ENCODE measurements around the gene POLR2C. TPM values are rescaled to one million over a fixed set of nuclear protein-coding genes. Genes with fewer than 3 reads are reported as not detected.

Gene POLR2C
- total and polyA plus RNA-seq, 2 of the 13 experiments (the other 11 are each of a cell fraction or from before 2014, with no cell fraction given), result 104 to 216 TPM

GRCh38 chr16:57479976-57480753, 17.7 kb downstream of the POLR2C start (continued):
- peak; percentile 63; the same call in 1 of the 2 replicates for TF ChIP-seq RXRB (CRISPR knock-in tag; IDR thresholded peaks at IDR 0.05; ENCODE audit: borderline replicate concordance)
- TF ChIP-seq SMYD3 (CRISPR knock-in tag; IDR thresholded peaks at IDR 0.05), result peak; percentile 76
- TF ChIP-seq, protein P1, sequence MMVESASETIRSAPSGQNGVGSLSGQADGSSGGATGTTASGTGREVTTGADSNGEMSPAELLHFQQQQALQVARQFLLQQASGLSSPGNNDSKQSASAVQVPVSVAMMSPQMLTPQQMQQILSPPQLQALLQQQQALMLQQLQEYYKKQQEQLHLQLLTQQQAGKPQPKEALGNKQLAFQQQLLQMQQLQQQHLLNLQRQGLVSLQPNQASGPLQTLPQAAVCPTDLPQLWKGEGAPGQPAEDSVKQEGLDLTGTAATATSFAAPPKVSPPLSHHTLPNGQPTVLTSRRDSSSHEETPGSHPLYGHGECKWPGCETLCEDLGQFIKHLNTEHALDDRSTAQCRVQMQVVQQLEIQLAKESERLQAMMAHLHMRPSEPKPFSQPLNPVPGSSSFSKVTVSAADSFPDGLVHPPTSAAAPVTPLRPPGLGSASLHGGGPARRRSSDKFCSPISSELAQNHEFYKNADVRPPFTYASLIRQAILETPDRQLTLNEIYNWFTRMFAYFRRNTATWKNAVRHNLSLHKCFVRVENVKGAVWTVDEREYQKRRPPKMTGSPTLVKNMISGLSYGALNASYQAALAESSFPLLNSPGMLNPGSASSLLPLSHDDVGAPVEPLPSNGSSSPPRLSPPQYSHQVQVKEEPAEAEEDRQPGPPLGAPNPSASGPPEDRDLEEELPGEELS (CRISPR knock-in tag; IDR thresholded peaks at IDR 0.05), result peak; percentile 10; the same call in 1 of the 2 replicates
- TF ChIP-seq AKNA (CRISPR knock-in tag; IDR thresholded peaks at IDR 0.05; ENCODE audit: borderline replicate concordance), result no peak; the same call in 1 of the 2 replicates
- no peak for TF ChIP-seq SNRNP70 (IDR thresholded peaks at IDR 0.05; ENCODE audit: low read depth, low read length)
- TF ChIP-seq ZNF274 (CRISPR knock-in tag; IDR thresholded peaks at IDR 0.05), result 0 out of 2 replicates have a peak, but pooled peaks have one; percentile 15
- TF ChIP-seq HNF4G (IDR thresholded peaks at IDR 0.05; ENCODE audit: borderline replicate concordance, low read depth, low read length), result peak; percentile 96
- TF ChIP-seq HNF4G (CRISPR knock-in tag; IDR thresholded peaks at IDR 0.05; ENCODE audit: borderline replicate concordance, low read depth), result peak; percentile 89; the same call in 1 of the 2 replicates
- no peak for TF ChIP-seq ZSCAN30 (CRISPR knock-in tag; IDR thresholded peaks at IDR 0.05)
- TF ChIP-seq ZNF691 (CRISPR knock-in tag; IDR thresholded peaks at IDR 0.05; ENCODE audit: borderline replicate concordance, low read depth), result no peak; the same call in 1 of the 2 replicates
- TF ChIP-seq RBFOX2 (IDR thresholded peaks at IDR 0.05; ENCODE audit: low read depth, low read length), result peak; percentile 78
- no peak; the same call in 1 of the 2 replicates for TF ChIP-seq NR2F2 (IDR thresholded peaks at IDR 0.05; ENCODE audit: borderline replicate concordance, low read depth)
- TF ChIP-seq ZC3H13 (CRISPR knock-in tag; IDR thresholded peaks at IDR 0.05), result no peak
- TF ChIP-seq ZNF790 (CRISPR knock-in tag; IDR thresholded peaks at IDR 0.05; ENCODE audit: borderline replicate concordance), result no peak
- TF ChIP-seq PHF20 (CRISPR knock-in tag; IDR thresholded peaks at IDR 0.05), result peak; percentile 73
- peak; percentile 78; the same call in 1 of the 2 replicates for TF ChIP-seq REPIN1 (CRISPR knock-in tag; IDR thresholded peaks at IDR 0.05; ENCODE audit: borderline replicate concordance, low read depth)
- TF ChIP-seq TCF7 (IDR thresholded peaks at IDR 0.05; ENCODE audit: low read depth), result no peak
- no peak for TF ChIP-seq ZNF24 (IDR thresholded peaks at IDR 0.05)
- no peak for TF ChIP-seq PHF5A (CRISPR knock-in tag; IDR thresholded peaks at IDR 0.05; ENCODE audit: low read depth, unreplicated experiment)
- no peak for TF ChIP-seq KDM5A (IDR thresholded peaks at IDR 0.05; ENCODE audit: borderline replicate concordance, low read length)
